OCI-LY1 (cell line): ENCODE data around the gene WNK4.
A peak's percentile ranks its signal among the peaks of the same experiment; 100 is the strongest.

Source experiments
- H2AFZ ChIP-seq: fragments of 200-600 bp; sonication (generic), shearing (Covaris generic); 2 replicates; pipeline ENCODE4 v1.6.0; 2014; ENCODE audit warnings: antibody characterized with exemption, mild to moderate bottlenecking, low read length
- H3F3A ChIP-seq: fragments of 200-600 bp; sonication (generic), shearing (Covaris generic); 2 replicates; pipeline ENCODE4 v1.6.0; 2014; ENCODE audit warnings: mild to moderate bottlenecking, antibody characterized with exemption, low read length, moderate library complexity; ENCODE audit not compliant: insufficient read depth
- H3K27ac ChIP-seq: fragments of 200-600 bp; sonication (generic); 2 replicates; pipeline ENCODE4 v1.5.1; 2014; ENCODE audit warnings: low read length, mixed run types, mild to moderate bottlenecking, low read depth; ENCODE audit not compliant: poor library complexity, severe bottlenecking
- H3K27me3 ChIP-seq: fragments of 200-600 bp; sonication (generic); 2 replicates; pipeline ENCODE4 v1.6.0; 2014; ENCODE audit warnings: antibody characterized with exemption, mild to moderate bottlenecking, low read length, moderate library complexity; ENCODE audit not compliant: insufficient read depth
- H3K36me3 ChIP-seq: fragments of 200-600 bp; sonication (generic); 2 replicates; pipeline ENCODE4 v1.6.1; 2014; ENCODE audit warnings: mild to moderate bottlenecking, antibody characterized with exemption, low read length, moderate library complexity, mixed read lengths; ENCODE audit not compliant: insufficient read depth
- H3K4me1 ChIP-seq: fragments of 200-600 bp; sonication (generic); 2 replicates; pipeline ENCODE4 v1.5.1; 2014; ENCODE audit warnings: mild to moderate bottlenecking, low read length, moderate library complexity; ENCODE audit not compliant: insufficient read depth, severe bottlenecking
- H3K4me2 ChIP-seq: fragments of 200-600 bp; sonication (generic), shearing (Covaris generic); 2 replicates; pipeline ENCODE4 v1.6.1; 2014; ENCODE audit warnings: low read length
- H3K4me3 ChIP-seq: fragments of 200-600 bp; sonication (generic); 2 replicates; pipeline ENCODE4 v1.5.1; 2014; ENCODE audit warnings: low read length, low read depth, mild to moderate bottlenecking, mixed read lengths; ENCODE audit not compliant: poor library complexity, severe bottlenecking
- H3K79me2 ChIP-seq: fragments of 200-600 bp; shearing (Covaris generic); 2 replicates; pipeline ENCODE4 v1.6.1; 2016; ENCODE audit warnings: mixed run types, low read length, mixed read lengths; ENCODE audit not compliant: insufficient read depth
- H3K9ac ChIP-seq: fragments of 200-600 bp; sonication (generic), shearing (Covaris generic); 2 replicates; pipeline ENCODE4 v1.6.1; 2014; ENCODE audit warnings: mild to moderate bottlenecking, low read length, mixed read lengths
- H3K9me2 ChIP-seq: fragments of 200-600 bp; sonication (generic), shearing (Covaris generic); 2 replicates; pipeline ENCODE4 v1.6.1; 2014; ENCODE audit warnings: low read depth, mild to moderate bottlenecking, low read length, mixed read lengths
- H3K9me3 ChIP-seq: fragments of 200-600 bp; shearing (Covaris generic); 2 replicates; pipeline ENCODE4 v1.6.1; 2014; ENCODE audit warnings: low read length, mixed read lengths
- H4K20me1 ChIP-seq: fragments of 200-600 bp; sonication (generic), shearing (Covaris generic); 2 replicates; pipeline ENCODE4 v1.6.0; 2016; ENCODE audit warnings: mild to moderate bottlenecking, low read length; ENCODE audit not compliant: insufficient read depth
- EZH2 ChIP-seq: fragments of 200-600 bp; sonication (generic), shearing (Covaris generic); IDR thresholded peaks from 2 replicates; pipeline ENCODE4 v1.8.0; 2017; ENCODE audit warnings: borderline replicate concordance, mixed run types, mild to moderate bottlenecking, antibody characterized with exemption, low read length, moderate library complexity, mixed read lengths
- TF ChIP-seq, protein P1 (sequence below): fragments of 200-600 bp; sonication (generic), shearing (Covaris generic); IDR thresholded peaks from 2 replicates; pipeline ENCODE4 v1.5.1; 2017; ENCODE audit warnings: mild to moderate bottlenecking, antibody characterized with exemption, low read length, moderate library complexity, mixed read lengths

Gene WNK4

DNA sequence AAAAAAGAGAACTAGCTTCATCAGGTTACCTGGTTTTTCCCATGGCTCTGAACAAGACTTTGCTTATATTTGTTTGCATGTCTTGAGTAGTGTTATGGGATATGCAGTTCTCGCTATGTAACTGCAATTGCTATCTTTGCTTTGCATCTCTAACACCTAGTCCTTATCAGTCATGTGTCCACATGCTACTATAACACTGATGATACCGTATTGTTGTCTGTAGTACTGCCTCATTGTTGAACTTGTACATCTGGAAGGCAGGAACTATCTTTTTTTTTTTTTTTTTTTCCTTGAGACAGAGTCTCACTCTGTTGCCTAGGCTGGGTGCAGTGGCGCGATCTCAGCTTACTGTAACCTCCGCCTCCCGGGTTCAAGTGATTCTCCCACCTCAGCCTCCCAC lies 55.3 kb downstream of the WNK4 start:
- Histone ChIP-seq H3F3A (no peaks in the 10 kb centered on the region), H2AFZ (no peak overlapping the region), H3K79me2 (peaks cover 18% of the 10 kb centered on the region), H3K27me3 (no peaks in the 10 kb centered on the region), H3K9me3 (no peaks in the 10 kb centered on the region), H3K4me1 (peaks cover 21% of the 10 kb centered on the region), H3K9ac (no peak overlapping the region), H3K4me3 (no peak overlapping the region), H3K36me3 (peaks cover 62% of the 10 kb centered on the region), H3K27ac (no peak overlapping the region), H3K4me2 (no peak overlapping the region), H3K9me2 (no peaks in the 10 kb centered on the region), H4K20me1 (no peaks in the 10 kb centered on the region)
- TF ChIP-seq, protein P1, sequence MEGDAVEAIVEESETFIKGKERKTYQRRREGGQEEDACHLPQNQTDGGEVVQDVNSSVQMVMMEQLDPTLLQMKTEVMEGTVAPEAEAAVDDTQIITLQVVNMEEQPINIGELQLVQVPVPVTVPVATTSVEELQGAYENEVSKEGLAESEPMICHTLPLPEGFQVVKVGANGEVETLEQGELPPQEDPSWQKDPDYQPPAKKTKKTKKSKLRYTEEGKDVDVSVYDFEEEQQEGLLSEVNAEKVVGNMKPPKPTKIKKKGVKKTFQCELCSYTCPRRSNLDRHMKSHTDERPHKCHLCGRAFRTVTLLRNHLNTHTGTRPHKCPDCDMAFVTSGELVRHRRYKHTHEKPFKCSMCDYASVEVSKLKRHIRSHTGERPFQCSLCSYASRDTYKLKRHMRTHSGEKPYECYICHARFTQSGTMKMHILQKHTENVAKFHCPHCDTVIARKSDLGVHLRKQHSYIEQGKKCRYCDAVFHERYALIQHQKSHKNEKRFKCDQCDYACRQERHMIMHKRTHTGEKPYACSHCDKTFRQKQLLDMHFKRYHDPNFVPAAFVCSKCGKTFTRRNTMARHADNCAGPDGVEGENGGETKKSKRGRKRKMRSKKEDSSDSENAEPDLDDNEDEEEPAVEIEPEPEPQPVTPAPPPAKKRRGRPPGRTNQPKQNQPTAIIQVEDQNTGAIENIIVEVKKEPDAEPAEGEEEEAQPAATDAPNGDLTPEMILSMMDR: no peak
- TF ChIP-seq EZH2: no peak

DNA sequence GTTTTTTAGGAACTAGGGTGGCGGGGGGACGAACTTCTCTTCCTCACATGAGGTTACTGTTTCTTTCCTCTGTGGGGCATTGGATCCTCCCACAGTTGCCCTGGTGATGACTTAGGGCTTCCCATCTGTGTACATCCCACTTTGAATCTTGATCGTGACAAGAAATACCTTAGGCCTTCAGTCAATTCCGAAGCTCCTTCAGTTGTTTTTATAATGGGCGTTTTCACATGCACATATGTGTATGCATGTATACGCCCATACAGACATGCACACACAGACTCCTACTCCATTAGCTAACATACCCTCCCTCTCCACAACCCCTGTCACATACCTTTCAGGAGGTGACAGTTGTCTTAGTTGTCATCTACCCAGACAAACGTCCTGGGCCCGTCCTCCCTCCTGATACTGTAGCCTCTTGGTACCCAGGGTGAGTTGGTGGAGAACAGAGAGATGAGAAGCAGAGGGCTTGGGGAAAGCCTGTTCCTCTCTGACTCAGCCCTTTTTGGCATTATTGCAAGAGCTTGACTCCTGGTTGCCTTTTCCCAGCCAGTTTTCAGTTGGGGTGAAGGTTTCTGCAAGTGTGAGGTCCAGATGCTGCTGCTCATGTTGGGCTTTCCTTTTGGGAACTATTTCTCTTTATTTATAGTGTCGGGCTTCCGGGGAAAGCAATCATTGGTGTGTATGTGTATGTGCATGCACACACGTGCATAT lies 61.7 kb downstream of the WNK4 start:
- peaks cover 88% of the 10 kb centered on the region for H3K36me3 ChIP-seq

DNA sequence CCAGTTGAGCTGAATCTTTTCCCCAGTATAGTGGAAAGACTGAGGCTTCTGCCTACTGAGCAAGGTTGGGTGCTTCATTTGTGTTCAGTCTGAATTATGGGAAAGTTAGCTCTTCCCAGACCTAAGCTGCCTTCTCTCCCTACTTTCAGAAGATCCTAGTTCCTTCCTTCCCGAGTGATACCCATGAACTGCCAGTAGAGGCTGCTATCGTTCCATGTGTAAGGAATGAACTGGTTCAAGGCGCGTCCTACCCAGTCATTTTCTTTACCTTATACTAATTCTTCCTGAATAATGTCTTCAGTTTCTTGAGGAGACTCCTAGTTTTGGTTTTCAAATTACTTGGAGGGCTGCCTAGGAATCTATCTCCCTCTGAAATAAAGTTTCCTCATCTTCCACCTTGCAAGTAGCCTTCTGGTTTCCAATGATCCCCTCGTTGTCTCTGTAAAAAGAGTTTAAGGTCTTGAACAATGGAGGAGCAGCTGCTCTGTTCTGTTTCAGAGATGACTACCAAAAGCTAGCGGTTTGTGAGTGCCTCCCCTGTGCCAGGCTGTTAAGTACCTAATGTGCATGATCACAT lies 63.0 kb downstream of the WNK4 start:
- H3K4me2 ChIP-seq: no peak overlapping the region
- H3K79me2 ChIP-seq: no peaks in the 10 kb centered on the region
- no peaks in the 10 kb centered on the region for H3K4me1 ChIP-seq
- no peak overlapping the region for H3K4me3 ChIP-seq
- no peaks in the 10 kb centered on the region for H3K9me3 ChIP-seq
- TF ChIP-seq EZH2: no peak
- TF ChIP-seq, protein P1: peak; percentile 70
- H3K9ac ChIP-seq: no peak overlapping the region
- peaks cover 74% of the 10 kb centered on the region for H3K36me3 ChIP-seq
- no peaks in the 10 kb centered on the region for H3K27me3 ChIP-seq
- no peaks in the 10 kb centered on the region for H4K20me1 ChIP-seq
- H3K27ac ChIP-seq: no peak overlapping the region
- no peaks in the 10 kb centered on the region for H3K9me2 ChIP-seq
- no peak overlapping the region for H2AFZ ChIP-seq
- no peaks in the 10 kb centered on the region for H3F3A ChIP-seq

More for the DNA sequence above, 61.7 kb downstream of the WNK4 start:
- H3K4me1 ChIP-seq: no peaks in the 10 kb centered on the region
- no peak overlapping the region for H2AFZ ChIP-seq
- no peak overlapping the region for H3K4me2 ChIP-seq
- TF ChIP-seq EZH2: no peak
- TF ChIP-seq, protein P1: no peak
- H3F3A ChIP-seq: no peaks in the 10 kb centered on the region
- H4K20me1 ChIP-seq: no peaks in the 10 kb centered on the region
- H3K79me2 ChIP-seq: no peaks in the 10 kb centered on the region
- no peak overlapping the region for H3K4me3 ChIP-seq
- H3K9me2 ChIP-seq: no peaks in the 10 kb centered on the region
- no peaks in the 10 kb centered on the region for H3K9me3 ChIP-seq
- no peak overlapping the region for H3K27ac ChIP-seq
- H3K9ac ChIP-seq: no peak overlapping the region
- no peaks in the 10 kb centered on the region for H3K27me3 ChIP-seq
